MG63 (cell line): ENCODE results near the gene TEX44. TPM values are rescaled to one million over a fixed set of nuclear protein-coding genes. Genes with fewer than 3 reads are reported as not detected.

Source experiments
- DNase-seq: peaks from one replicate; pipeline ENCODE4 v3.0.0-alpha.2; 2020
- H3K27me3 ChIP-seq: fragments of 250-450 bp; sonication (Bioruptor Pico); 2 replicates; pipeline ENCODE4 v1.5.1; 2020; ENCODE audit warnings: mild to moderate bottlenecking, moderate library complexity
- H3K36me3 ChIP-seq: fragments of 250-450 bp; sonication (Bioruptor Pico); 2 replicates; pipeline ENCODE4 v1.5.1; 2020; ENCODE audit warnings: mild to moderate bottlenecking, moderate library complexity
- H3K4me3 ChIP-seq: fragments of 250-450 bp; sonication (Bioruptor Pico); 2 replicates; pipeline ENCODE4 v1.5.1; 2020; ENCODE audit warnings: mild to moderate bottlenecking, moderate library complexity
- H3K9me3 ChIP-seq: fragments of 250-450 bp; sonication (Bioruptor Pico); 2 replicates; pipeline ENCODE4 v1.5.1; 2020; ENCODE audit warnings: mild to moderate bottlenecking, moderate library complexity
- total RNA-seq: library from RNA; depleted of rRNA; stranded (reverse); fragments of >200 nt; shearing (Covaris generic); gene quantifications from 2 replicates; pipeline ENCODE4 v1.2.3, GENCODE V29; 2014; ENCODE audit warnings: low replicate concordance

Gene TEX44
- total RNA-seq, 1 experiment from 2014 or later, result not detected

DNA sequence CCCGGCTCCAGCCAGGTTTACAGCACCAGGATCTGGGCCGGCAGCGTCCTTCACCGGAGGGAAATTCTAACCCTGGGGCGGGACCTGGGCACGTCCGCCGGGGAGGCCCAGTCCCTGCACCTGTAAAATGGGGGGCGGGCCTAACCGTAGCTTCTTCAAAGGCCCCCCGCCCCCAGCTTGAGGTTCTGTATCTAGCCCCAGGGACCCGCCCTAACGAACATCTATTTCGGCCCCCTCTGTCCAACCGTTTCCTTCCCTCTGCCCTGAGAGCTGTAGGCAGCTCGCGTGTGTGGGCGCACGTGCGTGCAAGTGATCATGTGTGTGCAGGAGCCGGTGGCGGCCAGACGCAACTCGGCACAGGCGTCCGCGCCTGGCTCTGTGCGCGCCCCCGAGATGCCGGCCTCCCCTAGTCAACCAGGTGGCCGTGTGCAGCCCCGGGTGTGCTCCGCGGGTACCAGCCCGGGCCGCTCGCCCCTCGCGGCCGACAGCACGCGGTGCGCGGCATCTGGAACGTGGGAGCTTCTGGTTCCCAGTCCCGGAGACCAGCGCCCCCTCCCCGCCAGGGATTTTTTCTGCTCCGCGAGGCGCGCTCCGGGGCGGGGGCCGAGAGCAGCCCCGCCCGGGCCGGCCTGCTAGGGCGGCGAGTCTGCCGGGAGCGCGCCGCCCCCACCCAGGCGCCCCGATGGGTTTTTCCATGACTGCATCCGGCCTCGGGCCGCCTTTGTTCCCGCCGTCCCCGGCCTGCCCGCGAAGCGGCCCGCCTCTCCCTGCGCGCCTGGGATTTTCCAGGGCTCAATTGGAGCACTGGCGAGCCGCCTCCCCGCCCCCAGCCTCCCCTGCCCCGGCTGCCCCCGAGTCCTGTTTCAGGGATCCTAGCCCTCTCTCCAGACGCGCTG is 21.2 kb downstream of the TEX44 start:
- peak; percentile 84 for DNase-seq
- H3K27me3 ChIP-seq, result no peaks in the 10 kb centered on the region
- H3K4me3 ChIP-seq, result peak overlapping the region; percentile 33
- no peaks in the 10 kb centered on the region for H3K36me3 ChIP-seq
- no peaks in the 10 kb centered on the region for H3K9me3 ChIP-seq

- Histone ChIP-seq H3K27me3 (no peaks in the 10 kb centered on the region), H3K9me3 (no peaks in the 10 kb centered on the region), H3K36me3 (no peaks in the 10 kb centered on the region), H3K4me3 (no peak overlapping the region)
- no peak for DNase-seq
Observed at GRCh38 chr2:231614559-231615057, 21.9 kb downstream of the TEX44 start.

- H3K36me3 ChIP-seq, result no peaks in the 10 kb centered on the region
- H3K27me3 ChIP-seq, result no peaks in the 10 kb centered on the region
- H3K4me3 ChIP-seq, result no peak overlapping the region
- no peak for DNase-seq
- H3K9me3 ChIP-seq, result no peaks in the 10 kb centered on the region
Observed at GRCh38 chr2:231615058-231615671, 22.5 kb downstream of the TEX44 start.

- no peak overlapping the region for H3K4me3 ChIP-seq
- no peak for DNase-seq
- no peaks in the 10 kb centered on the region for H3K9me3 ChIP-seq
- H3K27me3 ChIP-seq, result no peaks in the 10 kb centered on the region
- no peaks in the 10 kb centered on the region for H3K36me3 ChIP-seq
Observed at GRCh38 chr2:231616296-231616695, 23.6 kb downstream of the TEX44 start.

- Histone ChIP-seq H3K4me3 (no peak overlapping the region), H3K9me3 (no peaks in the 10 kb centered on the region), H3K27me3 (no peaks in the 10 kb centered on the region), H3K36me3 (no peaks in the 10 kb centered on the region)
- DNase-seq, result no peak
Observed at GRCh38 chr2:231617059-231617926, 24.6 kb downstream of the TEX44 start.

DNA sequence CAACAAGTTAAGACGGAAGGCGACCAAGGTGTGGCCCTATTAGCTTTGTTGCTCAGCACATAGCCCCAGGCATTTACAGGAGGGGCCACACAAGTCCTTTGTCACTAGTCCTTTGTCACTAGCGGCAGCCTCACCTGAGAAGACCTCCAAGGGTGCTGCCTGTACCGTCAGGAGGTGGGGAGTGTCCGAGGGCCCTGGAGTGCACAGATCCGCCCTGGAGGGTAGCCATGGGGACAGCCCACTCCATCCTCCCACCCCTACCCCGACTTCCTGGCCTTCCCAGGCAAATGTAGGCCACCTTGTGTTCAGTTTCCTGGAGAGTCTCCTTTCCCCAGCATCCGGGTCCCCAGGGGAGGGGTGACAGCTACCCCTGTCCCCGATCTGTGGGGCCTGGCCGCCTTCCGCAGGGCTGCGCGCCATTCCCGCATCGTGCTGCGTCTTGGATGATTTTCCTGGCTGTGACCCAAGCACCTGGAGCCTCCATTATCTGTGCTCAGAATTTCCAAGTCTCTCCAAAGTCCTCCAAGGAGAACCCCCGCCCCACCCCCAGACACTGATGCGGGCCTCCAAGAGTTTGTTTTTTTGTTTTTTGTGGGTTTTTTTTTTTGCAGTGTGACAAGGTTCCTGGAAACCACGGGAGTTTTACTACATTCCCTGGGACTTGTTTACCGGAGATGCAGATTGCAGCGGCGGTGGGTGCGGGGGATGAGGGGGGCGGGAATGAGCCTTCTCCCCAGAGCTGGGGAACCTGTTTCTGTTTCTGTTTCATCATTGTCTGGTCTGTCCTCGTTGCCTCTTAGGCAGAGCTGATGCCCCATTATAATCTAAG is 28.6 kb downstream of the TEX44 start:
- H3K27me3 ChIP-seq, result no peaks in the 10 kb centered on the region
- no peaks in the 10 kb centered on the region for H3K9me3 ChIP-seq
- no peak for DNase-seq
- no peak overlapping the region for H3K4me3 ChIP-seq
- H3K36me3 ChIP-seq, result no peaks in the 10 kb centered on the region

DNA sequence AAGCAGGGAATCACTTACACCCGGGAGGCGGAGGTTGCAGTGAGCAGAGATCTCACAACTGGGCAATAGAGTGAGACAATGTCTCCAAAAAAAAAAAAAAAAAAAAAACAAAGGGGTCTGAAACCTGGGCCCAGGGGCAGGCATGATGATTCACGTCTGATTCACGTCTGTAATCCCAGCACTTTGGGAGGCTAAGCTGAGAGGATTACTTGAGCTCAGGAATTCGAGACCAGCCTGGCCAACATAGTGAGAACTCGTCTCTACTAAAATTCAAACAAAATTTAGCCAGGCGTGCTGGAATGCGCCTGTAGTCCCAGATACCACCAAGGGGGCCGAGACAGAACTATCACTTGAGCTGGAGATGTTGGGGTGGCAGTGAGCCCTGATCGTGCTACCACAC is 30.3 kb downstream of the TEX44 start:
- DNase-seq, result peak; percentile 71
- no peaks in the 10 kb centered on the region for H3K9me3 ChIP-seq
- H3K27me3 ChIP-seq, result no peaks in the 10 kb centered on the region
- no peak overlapping the region for H3K4me3 ChIP-seq
- H3K36me3 ChIP-seq, result no peaks in the 10 kb centered on the region

GRCh38 chr2:231626449-231626848 is 33.8 kb downstream of the TEX44 start:
- Histone ChIP-seq H3K4me3 (no peak overlapping the region), H3K9me3 (no peaks in the 10 kb centered on the region), H3K36me3 (no peaks in the 10 kb centered on the region), H3K27me3 (no peaks in the 10 kb centered on the region)
- no peak for DNase-seq

DNA sequence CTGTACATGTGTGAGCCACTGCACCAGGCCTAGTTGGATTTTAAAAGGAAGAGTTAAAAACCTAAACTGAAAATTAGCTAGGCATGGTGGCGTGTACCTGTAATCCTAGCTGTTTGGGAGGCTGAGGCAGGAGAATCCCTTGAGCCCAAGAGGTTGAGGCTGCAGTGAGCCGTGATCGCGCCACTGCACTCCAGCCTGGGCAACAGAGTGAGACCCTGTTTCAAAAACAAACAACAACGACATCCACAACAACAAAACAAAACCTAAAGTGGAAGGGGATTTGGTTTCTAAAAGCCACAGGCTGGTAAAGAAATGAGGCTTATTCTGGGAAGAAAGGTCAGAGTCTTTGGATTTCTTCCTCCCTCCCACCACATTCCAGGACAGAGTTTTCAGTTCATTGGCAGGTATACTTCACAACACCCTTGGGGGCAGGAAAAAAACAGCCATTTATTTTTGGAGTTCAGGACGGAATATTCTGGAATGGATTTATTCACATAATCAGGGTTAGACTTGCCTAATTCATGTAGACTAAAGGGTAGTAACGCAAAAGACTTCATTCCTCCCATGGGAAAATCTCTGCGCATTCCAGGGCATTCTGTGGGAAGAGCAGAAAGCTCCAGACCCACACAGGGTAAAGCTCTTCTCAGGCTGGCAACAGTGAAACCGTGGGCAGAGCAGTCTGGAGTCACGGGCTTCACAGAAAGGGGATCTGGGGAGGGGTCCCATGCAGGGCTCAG is 34.9 kb downstream of the TEX44 start:
- no peaks in the 10 kb centered on the region for H3K36me3 ChIP-seq
- no peak for DNase-seq
- H3K4me3 ChIP-seq, result no peak overlapping the region
- H3K27me3 ChIP-seq, result no peaks in the 10 kb centered on the region
- H3K9me3 ChIP-seq, result no peaks in the 10 kb centered on the region

DNA sequence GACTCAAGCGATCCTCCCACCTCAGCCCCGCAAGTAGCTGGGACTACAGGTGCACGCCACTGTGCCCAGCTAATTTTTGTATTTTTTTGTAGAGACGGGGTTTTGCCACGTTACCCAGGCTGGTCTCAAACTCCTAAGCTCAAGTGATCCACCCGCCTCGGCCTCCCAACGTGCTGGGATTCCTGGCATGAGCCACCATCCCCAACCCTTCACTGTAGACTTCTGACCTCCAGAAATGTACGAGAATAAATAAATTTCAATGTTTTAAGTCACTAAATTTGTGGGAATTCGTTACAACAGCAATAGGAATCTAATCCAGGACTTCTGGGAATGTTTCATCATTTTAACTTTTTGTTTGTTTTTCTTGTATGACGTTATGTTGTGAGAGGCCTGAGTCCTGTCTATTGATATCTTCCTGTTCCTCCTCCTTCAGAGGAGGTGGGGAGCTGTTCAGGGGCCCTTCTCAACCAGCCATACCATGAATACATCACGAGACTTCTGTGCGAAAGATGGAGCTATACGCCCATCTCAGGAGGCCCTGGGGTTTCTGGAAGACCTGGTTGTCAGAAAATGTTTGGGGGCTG is 40.0 kb downstream of the TEX44 start:
- H3K9me3 ChIP-seq, result no peaks in the 10 kb centered on the region
- H3K27me3 ChIP-seq, result no peaks in the 10 kb centered on the region
- H3K4me3 ChIP-seq, result no peak overlapping the region
- H3K36me3 ChIP-seq, result no peaks in the 10 kb centered on the region
- DNase-seq, result peak; percentile 41

DNA sequence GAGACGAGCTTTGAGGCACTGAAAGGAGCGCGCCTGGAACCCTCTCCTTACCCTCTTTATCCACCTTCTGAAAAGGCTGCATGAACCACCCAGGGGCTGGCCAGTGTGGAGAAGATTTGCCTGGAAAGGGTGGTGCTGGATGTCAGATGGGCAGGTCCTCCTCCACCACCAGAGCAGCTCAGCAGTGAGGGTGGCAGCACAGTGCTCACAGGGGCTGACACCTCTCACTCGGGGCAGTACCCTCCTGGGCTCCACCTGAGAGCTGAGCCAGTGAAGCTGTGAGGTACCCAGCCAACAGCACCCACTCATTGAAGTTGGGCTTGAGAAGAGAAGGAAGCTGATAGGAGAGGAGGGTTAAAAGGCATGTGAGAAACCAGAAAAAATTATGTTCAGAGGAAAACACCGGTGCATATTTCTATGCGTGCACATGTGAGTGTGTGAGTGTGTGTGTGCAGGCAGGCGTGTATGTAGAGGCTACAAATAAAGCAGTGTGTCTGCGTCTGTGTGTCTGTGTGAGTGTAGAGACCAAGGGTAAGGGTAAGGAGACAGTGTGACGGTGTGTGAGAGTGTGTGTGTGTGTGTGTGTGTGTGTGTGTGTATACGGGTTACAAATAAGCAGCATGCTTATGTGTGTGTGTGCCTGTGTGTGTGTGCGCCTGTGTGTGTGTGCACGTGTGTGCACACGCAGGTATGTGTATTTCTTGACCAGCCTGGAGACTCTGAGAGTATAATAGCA is 40.7 kb downstream of the TEX44 start:
- H3K36me3 ChIP-seq, result no peaks in the 10 kb centered on the region
- DNase-seq, result no peak
- no peaks in the 10 kb centered on the region for H3K9me3 ChIP-seq

DNA sequence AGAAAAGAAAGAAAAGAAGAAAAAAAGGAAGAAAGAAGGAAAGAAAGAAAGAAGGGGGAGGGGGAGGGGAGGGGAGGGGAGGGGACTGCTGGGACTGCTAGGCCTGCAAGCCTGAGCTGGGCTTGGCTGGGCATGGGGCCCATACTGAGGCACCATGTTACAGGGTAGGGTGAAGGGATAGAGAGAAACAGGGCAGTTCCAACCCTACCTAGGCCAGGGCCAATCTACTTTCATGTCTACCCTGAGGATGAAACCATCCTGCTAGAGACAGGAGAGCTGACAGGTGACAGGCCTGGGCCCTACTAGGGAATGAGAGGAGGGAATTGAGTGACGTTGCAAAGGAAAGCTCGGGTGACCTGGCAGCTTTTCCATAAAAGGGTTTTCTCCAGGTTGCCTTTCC is 41.7 kb downstream of the TEX44 start:
- Histone ChIP-seq H3K36me3 (no peaks in the 10 kb centered on the region), H3K27me3 (no peaks in the 10 kb centered on the region), H3K9me3 (no peaks in the 10 kb centered on the region), H3K4me3 (no peak overlapping the region)
- no peak for DNase-seq

More for the DNA sequence above, 40.7 kb downstream of the TEX44 start:
- H3K4me3 ChIP-seq, result no peak overlapping the region
- H3K27me3 ChIP-seq, result no peaks in the 10 kb centered on the region

GRCh38 chr2:231634951-231635875 is 42.5 kb downstream of the TEX44 start:
- Histone ChIP-seq H3K9me3 (no peaks in the 10 kb centered on the region), H3K36me3 (no peaks in the 10 kb centered on the region), H3K27me3 (no peaks in the 10 kb centered on the region), H3K4me3 (no peak overlapping the region)
- DNase-seq, result peak; percentile 41

DNA sequence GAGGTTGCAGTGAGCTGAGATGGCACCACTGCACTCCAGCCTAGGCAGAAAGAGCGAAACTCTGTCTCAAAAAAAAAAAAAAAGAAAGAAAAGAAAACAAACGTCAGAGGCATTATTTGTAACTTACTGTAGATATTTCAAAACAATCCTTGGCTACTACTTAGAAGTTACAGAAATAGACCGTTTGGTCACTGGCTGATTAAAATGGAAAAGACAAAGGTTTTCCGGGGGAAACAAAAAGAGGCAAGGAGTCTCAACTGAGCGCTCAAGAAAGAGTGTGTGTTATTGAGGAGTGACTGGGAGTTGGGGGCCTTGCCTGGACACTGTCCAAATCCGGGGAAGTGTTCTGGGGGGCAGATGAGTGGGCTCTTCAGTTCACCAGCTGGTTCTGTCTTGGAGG is 47.6 kb downstream of the TEX44 start:
- H3K36me3 ChIP-seq, result no peaks in the 10 kb centered on the region
- no peak overlapping the region for H3K4me3 ChIP-seq
- no peaks in the 10 kb centered on the region for H3K9me3 ChIP-seq
- H3K27me3 ChIP-seq, result no peaks in the 10 kb centered on the region
- DNase-seq, result no peak
